H1 (cell line): ENCODE data around the gene GXYLT2. TPM values are rescaled to one million over a fixed set of nuclear protein-coding genes. Genes with fewer than 3 reads are reported as not detected.

Experiments
- CHD7 ChIP-seq: fragments of 300-600 bp; sonication (generic); IDR thresholded peaks from 2 replicates; pipeline ENCODE4 v1.7.1; 2012; ENCODE audit warnings: low read length, moderate library complexity, mild to moderate bottlenecking, inconsistent platforms; ENCODE audit not compliant: insufficient replicate concordance
- CTBP2 ChIP-seq: IDR thresholded peaks from 2 replicates; pipeline ENCODE4 v1.7.0; 2011; ENCODE audit warnings: borderline replicate concordance, mild to moderate bottlenecking, moderate library complexity, mixed read lengths, low read length; ENCODE audit not compliant: insufficient read depth, insufficient read length
- HDAC2 ChIP-seq, 2 experiments: fragments of 300-600 bp in 1 of 2; sonication (generic) in 1 of 2; IDR thresholded peaks; 2 replicates each; pipeline ENCODE4 v1.6.1; 2011 to 2012; ENCODE audit warnings: low read depth in 2 of 2, low read length in 2 of 2, mild to moderate bottlenecking in 2 of 2, moderate library complexity in 2 of 2, borderline replicate concordance in 1 of 2, inconsistent platforms in 1 of 2
- SIN3A ChIP-seq, 2 experiments: IDR thresholded peaks in 1 of 2; conservative IDR thresholded peaks in 1 of 2; 2 replicates each; pipeline ENCODE4 v1.6.1; 2011 to 2012; ENCODE audit warnings: low read length in 2 of 2, improper control_type of control experiment in 1 of 2, low read depth in 1 of 2, mild to moderate bottlenecking in 1 of 2
- polyA plus RNA-seq, 7 experiments: library from polyadenylated mRNA; depleted of rRNA in 3 of 7; stranded (reverse) in 5 of 7; unstranded in 2 of 7; fragments of >200 nt in 5 of 7; fragments of 200-250 nt in 2 of 7; gene quantifications; 1 replicate in 5 of 7; 2 replicates in 1 of 7; 4 replicates in 1 of 7; pipeline versions ENCODE4 v1.2.1 to v1.2.3, GENCODE V29; 2011 to 2013; ENCODE audit warnings: missing spikeins in 2 of 7, mixed read lengths in 2 of 7
- total RNA-seq: library from RNA; stranded (reverse); fragmentation: NEBNext Ultra II Directional; extraction: Animal tissue kit (Norgen Biotek cat#: 25700); gene quantifications from 2 replicates; pipeline ENCODE4 v1.2.1, GENCODE V29; 2021

Gene GXYLT2
- total and polyA plus RNA-seq, 2 of the 8 experiments (the other 6 are each of a cell fraction or from before 2014, with no cell fraction given) = 1.8 to 5.6 TPM

GRCh38 chr3:72982609-72983366 lies 94.9 kb downstream of the GXYLT2 start (continued):
- TF ChIP-seq CHD7 = no peak
- TF ChIP-seq CTBP2 = no peak
- TF ChIP-seq HDAC2 (IDR thresholded peaks at IDR 0.05; ENCODE audit: borderline replicate concordance in 1 of 2, low read depth in 2 of 2, low read length in 2 of 2) = no peak
- no peak for TF ChIP-seq SIN3A (conservative IDR thresholded peaks at IDR 0.05 in 1 of 2, IDR thresholded peaks at IDR 0.05 in 1 of 2; ENCODE audit: low read depth in 1 of 2, low read length in 2 of 2)
